ENCODE results near the gene TTLL11. TPM values are rescaled to one million over a fixed set of nuclear protein-coding genes. Genes with fewer than 3 reads are reported as not detected.

Gene TTLL11
- total RNA-seq, 2 experiments from 2014 or later: 0.56 to 1.4 TPM

DNA sequence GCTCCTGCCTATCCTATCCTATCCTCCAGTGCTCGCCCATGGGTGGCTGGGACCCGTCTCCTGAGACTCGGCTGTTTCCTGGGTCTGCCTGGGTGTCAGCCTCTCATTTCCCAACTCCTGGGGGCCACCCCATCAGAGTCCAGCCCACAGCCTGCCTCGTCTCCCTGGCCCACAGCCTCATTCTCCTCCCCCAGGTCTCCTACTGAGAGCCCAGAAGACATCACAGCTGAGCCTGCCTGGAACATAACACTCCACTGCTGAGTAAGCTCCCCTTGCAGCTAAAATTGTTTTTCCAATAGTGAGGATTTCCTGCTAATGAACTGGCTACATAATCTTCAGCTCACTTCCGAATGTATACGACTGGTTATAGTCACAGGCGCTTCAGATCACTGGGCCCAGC, 95.3 kb downstream of the TTLL11 start:
- intact Hi-C loops (cut with micrococcal nuclease): no loop called here
- Mint-ChIP-seq H3K27ac (no peak overlapping the region), H3K27me3 (no peaks in the 10 kb centered on the region), H3K9me3 (no peaks in the 10 kb centered on the region), H3K36me3 (ENCODE audit: low read depth) (no peaks in the 10 kb centered on the region), H3K4me3 (no peak overlapping the region), H3K4me1 (ENCODE audit: low read depth) (peaks cover 6% of the 10 kb centered on the region)
- no peak for DNase-seq
- POLR2A ChIA-PET: no interaction called here
- CTCF ChIA-PET: no interaction called here
- TF ChIP-seq, protein P1, sequence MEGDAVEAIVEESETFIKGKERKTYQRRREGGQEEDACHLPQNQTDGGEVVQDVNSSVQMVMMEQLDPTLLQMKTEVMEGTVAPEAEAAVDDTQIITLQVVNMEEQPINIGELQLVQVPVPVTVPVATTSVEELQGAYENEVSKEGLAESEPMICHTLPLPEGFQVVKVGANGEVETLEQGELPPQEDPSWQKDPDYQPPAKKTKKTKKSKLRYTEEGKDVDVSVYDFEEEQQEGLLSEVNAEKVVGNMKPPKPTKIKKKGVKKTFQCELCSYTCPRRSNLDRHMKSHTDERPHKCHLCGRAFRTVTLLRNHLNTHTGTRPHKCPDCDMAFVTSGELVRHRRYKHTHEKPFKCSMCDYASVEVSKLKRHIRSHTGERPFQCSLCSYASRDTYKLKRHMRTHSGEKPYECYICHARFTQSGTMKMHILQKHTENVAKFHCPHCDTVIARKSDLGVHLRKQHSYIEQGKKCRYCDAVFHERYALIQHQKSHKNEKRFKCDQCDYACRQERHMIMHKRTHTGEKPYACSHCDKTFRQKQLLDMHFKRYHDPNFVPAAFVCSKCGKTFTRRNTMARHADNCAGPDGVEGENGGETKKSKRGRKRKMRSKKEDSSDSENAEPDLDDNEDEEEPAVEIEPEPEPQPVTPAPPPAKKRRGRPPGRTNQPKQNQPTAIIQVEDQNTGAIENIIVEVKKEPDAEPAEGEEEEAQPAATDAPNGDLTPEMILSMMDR (IDR thresholded peaks at IDR 0.05): no peak
- ATAC-seq: no peak

DNA sequence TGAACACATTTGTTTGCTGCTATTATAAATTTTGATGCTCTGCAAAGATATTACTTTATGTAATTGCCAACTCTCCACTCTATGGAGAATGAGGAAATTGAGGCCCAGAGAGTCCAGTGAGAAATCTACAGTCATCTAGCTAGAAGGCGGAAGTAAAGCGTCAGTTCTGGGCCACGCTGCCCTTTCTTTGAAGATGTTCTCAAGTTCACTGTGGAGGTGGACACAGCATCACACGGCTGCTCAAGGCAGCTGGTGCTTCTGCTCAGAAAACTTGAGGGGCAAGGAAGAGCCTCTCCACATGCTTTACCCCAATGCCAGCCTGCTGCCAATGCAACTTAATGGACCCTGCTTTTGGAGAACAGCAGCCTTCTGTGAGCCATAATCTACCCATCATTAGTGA, 96.3 kb downstream of the TTLL11 start:
- Mint-ChIP-seq H3K27ac (no peak overlapping the region), H3K4me1 (ENCODE audit: low read depth) (peaks cover 6% of the 10 kb centered on the region), H3K36me3 (ENCODE audit: low read depth) (no peaks in the 10 kb centered on the region), H3K4me3 (no peak overlapping the region), H3K9me3 (no peaks in the 10 kb centered on the region), H3K27me3 (no peaks in the 10 kb centered on the region)
- CTCF ChIA-PET: interaction anchor here (3.4 kb wide), 1 partner anchor 310 kb away, joined by 17 read pairs; no protein-coding TSS in a partner anchor
- ATAC-seq (no peak), DNase-seq (no peak)
- POLR2A ChIA-PET: interaction anchor here (0.6 kb wide), 1 partner anchor 1265 kb away, joined by 3 read pairs; no protein-coding TSS in a partner anchor
- TF ChIP-seq, protein P1 (IDR thresholded peaks at IDR 0.05): no peak
- intact Hi-C loops (cut with micrococcal nuclease): no loop called here

DNA sequence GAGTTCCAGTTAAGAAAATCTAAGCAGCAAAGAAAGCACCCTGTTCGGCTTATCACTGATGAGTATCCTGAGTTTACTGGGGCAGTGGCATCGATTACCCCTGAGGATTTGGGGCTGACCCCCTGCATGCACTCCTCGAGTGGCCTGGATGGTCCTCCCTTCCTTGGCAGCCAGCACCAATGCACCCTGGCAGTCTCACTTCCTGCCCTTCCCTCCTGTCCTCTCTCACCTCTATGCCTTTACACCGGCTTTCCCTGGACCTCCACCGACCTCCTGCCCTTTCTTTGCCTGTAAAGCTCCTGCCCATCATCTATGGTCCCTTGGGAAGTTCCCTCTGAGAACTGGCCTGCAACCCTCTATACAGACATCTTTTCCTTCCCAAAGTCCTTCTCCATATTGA, 97.1 kb downstream of the TTLL11 start:
- no peaks in the 10 kb centered on the region for H3K27me3 Mint-ChIP-seq
- H3K4me3 Mint-ChIP-seq: no peak overlapping the region
- TF ChIP-seq, protein P1 (IDR thresholded peaks at IDR 0.05): no peak
- POLR2A ChIA-PET: no interaction called here
- no peak overlapping the region for H3K27ac Mint-ChIP-seq
- ATAC-seq: no peak
- no peaks in the 10 kb centered on the region for H3K36me3 Mint-ChIP-seq (ENCODE audit: low read depth)
- CTCF ChIA-PET: interaction anchor here (1.2 to 3.4 kb wide), 5 partner anchors 38 to 446 kb away, joined by 3 to 17 read pairs (median 4); no protein-coding TSS in a partner anchor
- no peak for DNase-seq
- peaks cover 6% of the 10 kb centered on the region for H3K4me1 Mint-ChIP-seq (ENCODE audit: low read depth)
- no peaks in the 10 kb centered on the region for H3K9me3 Mint-ChIP-seq
- intact Hi-C loops (cut with micrococcal nuclease): no loop called here

DNA sequence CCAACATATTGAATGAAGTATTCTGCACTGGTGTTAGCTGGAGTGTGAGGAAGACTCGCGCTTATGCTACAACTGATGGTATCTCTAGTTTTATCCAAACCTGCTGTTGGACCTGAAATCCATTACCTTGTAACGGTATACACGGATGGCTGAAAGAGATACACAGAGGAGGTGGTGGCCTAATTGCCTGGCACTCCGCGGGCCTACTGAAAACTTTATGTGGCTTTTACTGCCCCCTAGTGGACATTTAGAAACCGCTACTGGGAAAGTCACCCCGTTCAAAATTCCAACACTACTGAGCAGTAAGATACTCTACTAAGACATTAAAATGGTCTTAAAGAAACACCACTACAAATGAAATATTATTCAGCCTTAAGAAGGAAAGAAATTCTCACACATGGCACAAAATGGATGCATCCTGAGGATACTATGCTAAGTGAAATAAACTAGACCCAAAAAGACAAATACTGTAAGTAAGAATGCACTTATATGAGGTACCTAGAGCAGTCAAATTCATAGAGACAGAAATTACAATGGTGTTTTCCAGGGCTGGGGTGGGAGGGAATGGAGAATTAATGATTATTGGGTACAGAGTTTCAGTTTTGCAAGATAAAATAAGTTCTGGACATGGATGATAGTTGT, 100.4 kb downstream of the TTLL11 start:
- intact Hi-C loops (cut with micrococcal nuclease): loop anchor here (1.0 to 2.0 kb wide), 2 partner anchors 248 to 305 kb away; no protein-coding TSS in a partner anchor
- Mint-ChIP-seq H3K9me3 (no peaks in the 10 kb centered on the region), H3K27me3 (no peaks in the 10 kb centered on the region), H3K36me3 (ENCODE audit: low read depth) (peaks cover 3% of the 10 kb centered on the region), H3K27ac (no peak overlapping the region), H3K4me3 (no peak overlapping the region), H3K4me1 (ENCODE audit: low read depth) (no peaks in the 10 kb centered on the region)
- POLR2A ChIA-PET: no interaction called here
- TF ChIP-seq, protein P1 (IDR thresholded peaks at IDR 0.05): peak; percentile 88
- CTCF ChIA-PET: no interaction called here
- peak; percentile 80 for ATAC-seq
- DNase-seq: peak; percentile 67

DNA sequence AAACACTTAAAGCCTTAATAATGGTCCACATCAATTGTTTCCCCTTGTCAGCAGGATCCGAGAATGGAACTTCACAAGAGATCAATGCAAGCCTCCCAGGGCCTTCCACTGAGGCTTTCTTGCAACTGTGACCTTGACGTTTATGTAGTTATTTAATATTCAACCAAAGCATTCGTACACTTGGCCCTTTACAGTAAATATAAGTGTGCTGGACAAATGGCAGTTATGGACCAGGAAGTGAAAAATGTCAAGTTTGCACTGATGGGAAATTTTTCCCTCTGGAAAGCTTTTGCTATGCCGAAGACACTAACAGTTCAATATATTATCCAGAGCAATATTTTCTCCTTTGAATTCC, 101.8 kb downstream of the TTLL11 start:
- Mint-ChIP-seq H3K4me3 (no peak overlapping the region), H3K27me3 (no peaks in the 10 kb centered on the region), H3K4me1 (ENCODE audit: low read depth) (no peaks in the 10 kb centered on the region), H3K36me3 (ENCODE audit: low read depth) (peaks cover 3% of the 10 kb centered on the region), H3K27ac (no peak overlapping the region), H3K9me3 (no peaks in the 10 kb centered on the region)
- no peak for DNase-seq
- ChIA-PET CTCF (interaction anchor here (0.7 to 1.6 kb wide), 6 partner anchors 11 to 311 kb away, joined by 3 to 4 read pairs (median 3); no protein-coding TSS in a partner anchor), POLR2A (no interaction called here)
- intact Hi-C loops (cut with micrococcal nuclease): no loop called here
- no peak for ATAC-seq
- TF ChIP-seq, protein P1 (IDR thresholded peaks at IDR 0.05): no peak

Data from activated CD8-positive, alpha-beta T cell treated with anti-CD3 and anti-CD28 coated beads for 36 hours (primary cell).